ENCODE data around the gene SULT1A3.
"Not testable (repeated sequence)": the region's sequence is repeated elsewhere in the genome, so short reads cannot be mapped to it uniquely, and the experiment has no call there.

SULT1A3 gene

GRCh38 chr16:30199049-30199448, at the start of gene SULT1A3:
SULT1A3 (plus strand) TSS chr16:30199255; CDS start chr16:30200729, 1,474 bp downstream.
- CTCF ChIA-PET; POLR2A ChIA-PET; DNase-seq (ENCODE audit: extremely low spot score): not testable (repeated sequence)

- TF ChIP-seq, protein P1, sequence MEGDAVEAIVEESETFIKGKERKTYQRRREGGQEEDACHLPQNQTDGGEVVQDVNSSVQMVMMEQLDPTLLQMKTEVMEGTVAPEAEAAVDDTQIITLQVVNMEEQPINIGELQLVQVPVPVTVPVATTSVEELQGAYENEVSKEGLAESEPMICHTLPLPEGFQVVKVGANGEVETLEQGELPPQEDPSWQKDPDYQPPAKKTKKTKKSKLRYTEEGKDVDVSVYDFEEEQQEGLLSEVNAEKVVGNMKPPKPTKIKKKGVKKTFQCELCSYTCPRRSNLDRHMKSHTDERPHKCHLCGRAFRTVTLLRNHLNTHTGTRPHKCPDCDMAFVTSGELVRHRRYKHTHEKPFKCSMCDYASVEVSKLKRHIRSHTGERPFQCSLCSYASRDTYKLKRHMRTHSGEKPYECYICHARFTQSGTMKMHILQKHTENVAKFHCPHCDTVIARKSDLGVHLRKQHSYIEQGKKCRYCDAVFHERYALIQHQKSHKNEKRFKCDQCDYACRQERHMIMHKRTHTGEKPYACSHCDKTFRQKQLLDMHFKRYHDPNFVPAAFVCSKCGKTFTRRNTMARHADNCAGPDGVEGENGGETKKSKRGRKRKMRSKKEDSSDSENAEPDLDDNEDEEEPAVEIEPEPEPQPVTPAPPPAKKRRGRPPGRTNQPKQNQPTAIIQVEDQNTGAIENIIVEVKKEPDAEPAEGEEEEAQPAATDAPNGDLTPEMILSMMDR (IDR thresholded peaks at IDR 0.05; ENCODE audit: control extremely low read depth, extremely low read depth, low read depth, missing control alignments): no peak
- POLR2A ChIA-PET: no interaction called here
- CTCF ChIA-PET: interaction anchor here (2.8 kb wide), 1 partner anchor 10 kb away, joined by 8 read pairs; no protein-coding TSS in a partner anchor
- DNase-seq (ENCODE audit: extremely low spot score): no peak
Observed at GRCh38 chr16:30151091-30151490, 48.0 kb upstream of the SULT1A3 start.

GRCh38 chr16:30152517-30152916, 46.5 kb upstream of the SULT1A3 start:
- TF ChIP-seq, protein P1 (IDR thresholded peaks at IDR 0.05; ENCODE audit: control extremely low read depth, extremely low read depth, low read depth, missing control alignments): no peak
- POLR2A ChIA-PET: no interaction called here
- no peak for DNase-seq (ENCODE audit: extremely low spot score)
- CTCF ChIA-PET: interaction anchor here (0.9 to 2.8 kb wide), 3 partner anchors 8 to 18 kb away, joined by 3 to 8 read pairs (median 4); no protein-coding TSS in a partner anchor

- CTCF ChIA-PET: no interaction called here
- POLR2A ChIA-PET: no interaction called here
- TF ChIP-seq, protein P1 (IDR thresholded peaks at IDR 0.05; ENCODE audit: control extremely low read depth, extremely low read depth, low read depth, missing control alignments): no peak
- no peak for DNase-seq (ENCODE audit: extremely low spot score)
Observed at GRCh38 chr16:30155188-30155587, 43.9 kb upstream of the SULT1A3 start.

DNA sequence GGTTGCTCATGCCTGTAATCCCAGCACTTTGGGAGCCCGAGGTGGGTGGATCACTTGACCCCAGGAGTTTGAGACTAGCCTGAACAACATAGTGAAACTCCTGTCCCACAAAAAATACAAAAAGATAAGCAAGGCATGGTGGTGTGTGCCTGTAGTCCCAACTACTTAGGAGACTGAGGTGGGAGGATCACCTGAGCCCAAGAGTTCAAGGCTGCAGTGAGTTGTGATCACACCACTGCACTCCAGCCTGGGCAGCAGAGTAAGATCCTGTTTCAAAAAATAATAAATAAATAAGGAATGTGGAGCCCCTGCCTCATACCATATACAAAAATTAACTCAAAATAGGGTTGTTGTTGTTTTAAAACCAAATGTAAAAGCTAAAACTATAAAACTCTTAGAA, 41.8 kb upstream of the SULT1A3 start:
- ChIA-PET CTCF (no interaction called here), POLR2A (no interaction called here)
- TF ChIP-seq, protein P1 (IDR thresholded peaks at IDR 0.05; ENCODE audit: control extremely low read depth, extremely low read depth, low read depth, missing control alignments): no peak
- no peak for DNase-seq (ENCODE audit: extremely low spot score)

DNA sequence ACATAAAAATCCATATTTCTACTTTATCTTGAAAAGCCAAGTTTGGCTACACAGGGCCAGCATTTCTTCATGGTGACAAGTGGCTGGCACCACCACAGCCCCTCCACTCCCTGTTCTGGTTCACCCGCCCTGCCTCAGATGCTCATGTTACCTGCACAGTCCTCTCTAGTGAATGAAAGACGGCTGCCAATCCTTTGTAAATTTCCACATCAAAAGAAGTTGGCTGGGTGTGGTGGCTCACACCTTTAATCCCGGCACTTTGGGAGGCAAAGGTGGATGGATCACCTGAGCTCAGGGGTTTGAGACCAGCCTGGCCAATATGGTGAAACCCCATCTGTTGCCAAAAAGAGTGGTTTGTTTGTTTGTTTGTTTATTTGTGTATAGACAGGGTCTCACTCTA, 35.5 kb upstream of the SULT1A3 start:
- TF ChIP-seq, protein P1 (IDR thresholded peaks at IDR 0.05; ENCODE audit: control extremely low read depth, extremely low read depth, low read depth, missing control alignments): no peak
- POLR2A ChIA-PET: no interaction called here
- CTCF ChIA-PET: no interaction called here
- no peak for DNase-seq (ENCODE audit: extremely low spot score)

DNA sequence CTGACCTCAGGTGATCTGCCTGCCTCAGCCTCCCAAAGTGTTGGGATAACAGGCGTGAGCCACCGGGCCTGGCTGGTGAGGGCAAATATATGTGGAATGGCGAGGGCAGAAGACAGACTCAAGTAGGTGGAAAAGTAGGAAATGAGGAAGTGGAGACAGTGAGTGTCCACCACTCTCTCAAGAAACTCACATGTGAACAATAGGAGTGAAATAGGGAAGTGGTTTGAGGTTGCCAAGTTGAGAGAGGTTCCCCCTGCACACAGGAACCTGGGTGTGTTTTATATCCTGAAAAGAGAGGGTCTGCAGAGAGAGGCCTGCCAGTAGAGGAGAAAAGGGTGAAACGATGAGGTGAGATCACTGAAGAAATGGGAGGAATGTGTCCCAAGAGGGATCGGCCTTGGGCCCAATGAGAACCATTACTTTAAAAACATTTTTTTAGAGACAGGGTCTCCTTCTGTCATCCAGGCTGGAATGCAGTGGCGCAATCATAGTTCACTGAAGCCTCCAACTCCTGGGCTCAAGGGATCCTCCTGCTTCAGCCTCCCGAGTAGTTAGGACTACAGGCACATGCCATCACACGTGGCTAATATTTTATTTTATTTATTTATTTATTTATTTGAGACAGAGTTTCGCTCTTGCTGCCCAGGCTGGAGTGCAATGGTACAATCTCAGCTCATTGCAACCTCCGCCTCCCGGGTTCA, 32.7 kb upstream of the SULT1A3 start:
- ChIA-PET POLR2A (no interaction called here), CTCF (no interaction called here)
- TF ChIP-seq, protein P1 (IDR thresholded peaks at IDR 0.05; ENCODE audit: control extremely low read depth, extremely low read depth, low read depth, missing control alignments): no peak
- DNase-seq (ENCODE audit: extremely low spot score): peak; percentile 81

GRCh38 chr16:30168746-30169145, 30.3 kb upstream of the SULT1A3 start:
- DNase-seq (ENCODE audit: extremely low spot score); CTCF ChIA-PET; POLR2A ChIA-PET: not testable (repeated sequence)

GRCh38 chr16:30169416-30169815, 29.6 kb upstream of the SULT1A3 start:
- CTCF ChIA-PET; DNase-seq (ENCODE audit: extremely low spot score); POLR2A ChIA-PET: not testable (repeated sequence)

DNA sequence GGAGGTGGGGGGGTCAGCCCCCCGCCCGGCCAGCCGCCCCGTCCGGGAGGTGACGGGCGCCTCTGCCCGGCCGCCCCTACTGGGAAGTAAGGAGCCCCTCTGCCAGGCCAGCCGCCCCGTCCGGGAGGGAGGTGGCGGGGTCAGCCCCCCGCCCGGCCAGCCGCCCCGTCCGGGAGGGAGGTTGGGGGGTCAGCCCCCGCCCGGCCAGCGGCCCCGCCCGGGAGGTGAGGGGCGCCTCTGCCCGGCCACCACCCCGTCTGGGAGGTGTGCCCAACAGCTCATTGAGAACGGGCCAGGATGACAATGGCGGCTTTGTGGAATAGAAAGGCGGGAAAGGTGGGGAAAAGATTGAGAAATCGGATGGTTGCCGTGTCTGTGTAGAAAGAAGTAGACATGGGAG, 28.9 kb upstream of the SULT1A3 start:
- CTCF ChIA-PET; POLR2A ChIA-PET; DNase-seq (ENCODE audit: extremely low spot score): not testable (repeated sequence)
